HEK293 (cell line): Measurements from ENCODE around the gene DLG1.

Experiments used
- CTCF ChIP-seq: fragments of 450-650 bp; formaldehyde crosslinking; IDR thresholded peaks from 2 replicates; pipeline ENCODE4 v1.5.1; 2016; ENCODE audit warnings: missing biosample characterization, missing genetic modification characterization
- REST ChIP-seq: fragments of 450-650 bp; formaldehyde crosslinking; IDR thresholded peaks from 2 replicates; pipeline ENCODE4 v1.5.1; 2016; ENCODE audit warnings: missing biosample characterization, missing genetic modification characterization
- TCF7L2 ChIP-seq: IDR thresholded peaks from 2 replicates; pipeline ENCODE4 v1.6.1; 2011; ENCODE audit warnings: low read depth, mild to moderate bottlenecking, inconsistent platforms, low read length, moderate library complexity, borderline replicate concordance
- ZBTB21 ChIP-seq: fragments of 450-650 bp; formaldehyde crosslinking; IDR thresholded peaks from 2 replicates; pipeline ENCODE4 v1.5.1; 2017; ENCODE audit warnings: missing biosample characterization, missing genetic modification characterization
- ZNF121 ChIP-seq: fragments of 450-650 bp; formaldehyde crosslinking; IDR thresholded peaks from 2 replicates; pipeline ENCODE4 v1.5.1; 2016; ENCODE audit warnings: missing biosample characterization, missing genetic modification characterization
- ZNF24 ChIP-seq: fragments of 450-650 bp; formaldehyde crosslinking; IDR thresholded peaks from 2 replicates; pipeline ENCODE4 v1.5.1; 2016; ENCODE audit warnings: missing biosample characterization, missing genetic modification characterization
- ZNF416 ChIP-seq: fragments of 450-650 bp; formaldehyde crosslinking; IDR thresholded peaks from 2 replicates; pipeline ENCODE4 v1.5.1; 2016; ENCODE audit warnings: missing biosample characterization, missing genetic modification characterization
- ZNF555 ChIP-seq: fragments of 450-650 bp; formaldehyde crosslinking; conservative IDR thresholded peaks from 2 replicates; pipeline ENCODE4 v1.5.1; 2017; ENCODE audit warnings: missing biosample characterization, mild to moderate bottlenecking, missing genetic modification characterization, inconsistent platforms
- ZNF596 ChIP-seq: fragments of 450-650 bp; IDR thresholded peaks from 2 replicates; pipeline ENCODE4 v1.5.0; 2018; ENCODE audit warnings: missing biosample characterization, mild to moderate bottlenecking, missing genetic modification characterization, moderate library complexity
- ZNF792 ChIP-seq: fragments of 450-650 bp; formaldehyde crosslinking; IDR thresholded peaks from 2 replicates; pipeline ENCODE4 v1.5.1; 2016; ENCODE audit warnings: missing biosample characterization, missing genetic modification characterization
- TF ChIP-seq, protein P1 (sequence below): fragments of 450-650 bp; formaldehyde crosslinking; IDR thresholded peaks from 2 replicates; pipeline ENCODE4 v1.5.1; 2016; ENCODE audit warnings: missing biosample characterization, missing genetic modification characterization
- TF ChIP-seq, protein P2 (sequence below): fragments of 450-650 bp; formaldehyde crosslinking; IDR thresholded peaks from 2 replicates; pipeline ENCODE4 v1.5.1; 2016; ENCODE audit warnings: missing biosample characterization, missing genetic modification characterization

DNA sequence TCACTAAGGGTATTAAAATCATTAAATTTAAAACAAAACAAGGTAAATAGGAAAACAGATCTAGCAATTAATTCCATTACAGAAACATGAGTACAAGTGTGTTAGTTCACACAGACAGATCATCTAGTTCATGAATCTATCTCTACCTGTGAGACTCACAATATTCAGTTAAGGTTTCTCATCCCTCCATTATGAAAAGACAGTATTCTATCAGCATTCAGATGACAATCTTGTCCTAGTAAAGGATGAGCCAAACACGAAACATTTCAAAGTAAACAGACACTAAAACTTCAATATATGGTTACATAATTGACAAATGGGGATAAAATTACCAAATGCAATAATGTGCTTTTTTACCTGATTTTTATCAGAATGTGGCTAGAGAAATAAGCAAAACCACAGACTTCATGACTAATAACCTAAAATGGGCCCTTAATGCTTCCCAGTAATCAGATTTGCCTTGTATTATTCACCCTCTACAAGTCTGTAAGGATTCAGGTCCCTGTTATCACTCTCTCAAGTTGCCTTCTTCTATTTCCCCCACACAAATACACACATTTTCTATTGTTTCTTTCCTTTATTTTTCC is 126.8 kb downstream of the DLG1 start:
- no peak for TF ChIP-seq CTCF
- no peak for TF ChIP-seq ZNF416 (tag by site-specific recombination)
- TF ChIP-seq ZNF596 (tag by site-specific recombination), result no peak
- TF ChIP-seq ZNF555 (tag by site-specific recombination), result no peak
- no peak for TF ChIP-seq ZNF121
- TF ChIP-seq ZBTB21, result no peak
- no peak for TF ChIP-seq ZNF792 (tag by site-specific recombination)
- TF ChIP-seq, protein P1, sequence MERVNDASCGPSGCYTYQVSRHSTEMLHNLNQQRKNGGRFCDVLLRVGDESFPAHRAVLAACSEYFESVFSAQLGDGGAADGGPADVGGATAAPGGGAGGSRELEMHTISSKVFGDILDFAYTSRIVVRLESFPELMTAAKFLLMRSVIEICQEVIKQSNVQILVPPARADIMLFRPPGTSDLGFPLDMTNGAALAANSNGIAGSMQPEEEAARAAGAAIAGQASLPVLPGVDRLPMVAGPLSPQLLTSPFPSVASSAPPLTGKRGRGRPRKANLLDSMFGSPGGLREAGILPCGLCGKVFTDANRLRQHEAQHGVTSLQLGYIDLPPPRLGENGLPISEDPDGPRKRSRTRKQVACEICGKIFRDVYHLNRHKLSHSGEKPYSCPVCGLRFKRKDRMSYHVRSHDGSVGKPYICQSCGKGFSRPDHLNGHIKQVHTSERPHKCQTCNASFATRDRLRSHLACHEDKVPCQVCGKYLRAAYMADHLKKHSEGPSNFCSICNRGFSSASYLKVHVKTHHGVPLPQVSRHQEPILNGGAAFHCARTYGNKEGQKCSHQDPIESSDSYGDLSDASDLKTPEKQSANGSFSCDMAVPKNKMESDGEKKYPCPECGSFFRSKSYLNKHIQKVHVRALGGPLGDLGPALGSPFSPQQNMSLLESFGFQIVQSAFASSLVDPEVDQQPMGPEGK, result no peak
- no peak for TF ChIP-seq TCF7L2
- TF ChIP-seq ZNF24 (tag by site-specific recombination), result no peak
- no peak for TF ChIP-seq REST (tag by site-specific recombination)
- TF ChIP-seq, protein P2, sequence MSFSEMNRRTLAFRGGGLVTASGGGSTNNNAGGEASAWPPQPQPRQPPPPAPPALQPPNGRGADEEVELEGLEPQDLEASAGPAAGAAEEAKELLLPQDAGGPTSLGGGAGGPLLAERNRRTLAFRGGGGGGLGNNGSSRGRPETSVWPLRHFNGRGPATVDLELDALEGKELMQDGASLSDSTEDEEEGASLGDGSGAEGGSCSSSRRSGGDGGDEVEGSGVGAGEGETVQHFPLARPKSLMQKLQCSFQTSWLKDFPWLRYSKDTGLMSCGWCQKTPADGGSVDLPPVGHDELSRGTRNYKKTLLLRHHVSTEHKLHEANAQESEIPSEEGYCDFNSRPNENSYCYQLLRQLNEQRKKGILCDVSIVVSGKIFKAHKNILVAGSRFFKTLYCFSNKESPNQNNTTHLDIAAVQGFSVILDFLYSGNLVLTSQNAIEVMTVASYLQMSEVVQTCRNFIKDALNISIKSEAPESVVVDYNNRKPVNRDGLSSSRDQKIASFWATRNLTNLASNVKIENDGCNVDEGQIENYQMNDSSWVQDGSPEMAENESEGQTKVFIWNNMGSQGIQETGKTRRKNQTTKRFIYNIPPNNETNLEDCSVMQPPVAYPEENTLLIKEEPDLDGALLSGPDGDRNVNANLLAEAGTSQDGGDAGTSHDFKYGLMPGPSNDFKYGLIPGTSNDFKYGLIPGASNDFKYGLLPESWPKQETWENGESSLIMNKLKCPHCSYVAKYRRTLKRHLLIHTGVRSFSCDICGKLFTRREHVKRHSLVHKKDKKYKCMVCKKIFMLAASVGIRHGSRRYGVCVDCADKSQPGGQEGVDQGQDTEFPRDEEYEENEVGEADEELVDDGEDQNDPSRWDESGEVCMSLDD (tag by site-specific recombination), result no peak
